GM23338 (cell line): Measurements from ENCODE around the gene RRM1. TPM values are rescaled to one million over a fixed set of nuclear protein-coding genes. Genes with fewer than 3 reads are reported as not detected.

Experiments used
- ATAC-seq: fragments of 200-7000 bp; cut with Tn5 transposase; 3 replicates; pipeline ENCODE4 v1.9.1; 2020
- DNase-seq: peaks from one replicate; pipeline ENCODE4 v3.0.0-alpha.2; 2015; ENCODE audit warnings: low spot score
- H2AFZ ChIP-seq: fragments of 200-600 bp; sonication (generic); 2 replicates; pipeline ENCODE4 v1.8.0; 2016; ENCODE audit warnings: antibody characterized with exemption, mild to moderate bottlenecking, moderate library complexity
- H3F3A ChIP-seq: fragments of 200-600 bp; sonication (generic); replicated peaks from 2 replicates; pipeline ENCODE4 v1.8.0; 2017; ENCODE audit warnings: antibody characterized with exemption, mixed run types, low read depth
- H3K27ac ChIP-seq: fragments of 200-600 bp; sonication (generic); 2 replicates; pipeline ENCODE4 v1.6.1; 2016; ENCODE audit warnings: low read depth
- H3K27me3 ChIP-seq: fragments of 200-600 bp; sonication (generic); 2 replicates; pipeline ENCODE4 v1.8.0; 2016; ENCODE audit warnings: mild to moderate bottlenecking, mixed run types, moderate library complexity; ENCODE audit not compliant: insufficient read depth
- H3K36me3 ChIP-seq: fragments of 200-600 bp; sonication (generic); 2 replicates; pipeline ENCODE4 v1.8.0; 2016; ENCODE audit warnings: mild to moderate bottlenecking; ENCODE audit not compliant: insufficient read depth
- H3K4me1 ChIP-seq: fragments of 200-600 bp; sonication (generic); 2 replicates; pipeline ENCODE4 v1.8.0; 2016; ENCODE audit warnings: mild to moderate bottlenecking, moderate library complexity; ENCODE audit not compliant: insufficient read depth
- H3K4me2 ChIP-seq: fragments of 200-600 bp; sonication (generic); 2 replicates; pipeline ENCODE4 v1.7.1; 2017; ENCODE audit warnings: mixed run types
- H3K4me3 ChIP-seq: fragments of 200-600 bp; sonication (generic); 2 replicates; pipeline ENCODE4 v1.6.1; 2016; ENCODE audit warnings: mixed run types
- H3K79me2 ChIP-seq: fragments of 200-600 bp; sonication (generic); replicated peaks from 2 replicates; pipeline ENCODE4 v1.8.0; 2017; ENCODE audit warnings: mild to moderate bottlenecking; ENCODE audit not compliant: insufficient read depth
- H3K9me2 ChIP-seq: fragments of 200-600 bp; sonication (generic); 2 replicates; pipeline ENCODE4 v1.8.0; 2017; ENCODE audit not compliant: insufficient read depth
- H4K20me1 ChIP-seq: fragments of 200-600 bp; sonication (generic); replicated peaks from 2 replicates; pipeline ENCODE4 v1.8.0; 2017; ENCODE audit warnings: mild to moderate bottlenecking; ENCODE audit not compliant: insufficient read depth
- H3K27ac Mint-ChIP-seq: 2 replicates; pipeline ENCODE4 v1.8.0; 2020; ENCODE audit warnings: inconsistent platforms, mild to moderate bottlenecking, moderate library complexity, mixed read lengths
- H3K27me3 Mint-ChIP-seq: 3 replicates; pipeline ENCODE4 v1.8.0; 2022; ENCODE audit warnings: low read depth, mild to moderate bottlenecking, moderate library complexity, mixed read lengths, inconsistent platforms; ENCODE audit not compliant: insufficient read depth, poor library complexity
- H3K36me3 Mint-ChIP-seq: 3 replicates; pipeline ENCODE4 v1.8.0; 2021; ENCODE audit warnings: low read depth, mild to moderate bottlenecking, inconsistent platforms, moderate library complexity, mixed read lengths
- H3K4me1 Mint-ChIP-seq: 3 replicates; pipeline ENCODE4 v1.8.0; 2020; ENCODE audit warnings: mild to moderate bottlenecking, inconsistent platforms, mixed read lengths
- H3K4me3 Mint-ChIP-seq: 3 replicates; pipeline ENCODE4 v1.8.0; 2021; ENCODE audit warnings: moderate library complexity, mild to moderate bottlenecking, inconsistent platforms, mixed read lengths
- H3K9me3 Mint-ChIP-seq: 3 replicates; pipeline ENCODE4 v1.8.0; 2020; ENCODE audit warnings: moderate library complexity, mild to moderate bottlenecking, inconsistent platforms, mixed read lengths
- CREB1 ChIP-seq: fragments of 250-450 bp; sonication (Bioruptor Pico); IDR thresholded peaks from 2 replicates; pipeline ENCODE4 v1.5.0; 2020; ENCODE audit warnings: low read depth, mild to moderate bottlenecking, moderate library complexity
- EZH2 ChIP-seq: fragments of 200-600 bp; sonication (generic); IDR thresholded peaks from one replicate; pipeline ENCODE4 v1.8.0; 2017; ENCODE audit warnings: antibody characterized with exemption, mild to moderate bottlenecking, low read depth; ENCODE audit not compliant: unreplicated experiment
- EZH2phosphoT487 ChIP-seq: fragments of 200-600 bp; sonication (generic); IDR thresholded peaks from one replicate; pipeline ENCODE4 v1.8.1; 2018; ENCODE audit warnings: antibody characterized with exemption; ENCODE audit not compliant: unreplicated experiment
- NANOG ChIP-seq: IDR thresholded peaks from 2 replicates; pipeline ENCODE4 v1.6.1; 2016; ENCODE audit warnings: antibody characterized with exemption, borderline replicate concordance
- POLR2AphosphoS5 ChIP-seq: IDR thresholded peaks from 2 replicates; pipeline ENCODE4 v1.6.1; 2016; ENCODE audit warnings: antibody characterized with exemption, low read depth
- ZNF114 ChIP-seq: fragments of 250-450 bp; sonication (Bioruptor Pico); IDR thresholded peaks from 2 replicates; pipeline ENCODE4 v1.5.0; 2020; ENCODE audit warnings: mild to moderate bottlenecking, moderate library complexity
- ZNF331 ChIP-seq: fragments of 250-450 bp; sonication (Bioruptor Pico); IDR thresholded peaks from 2 replicates; pipeline ENCODE4 v1.5.0; 2020; ENCODE audit warnings: low read depth, mild to moderate bottlenecking, moderate library complexity
- ZNF462 ChIP-seq: fragments of 250-450 bp; sonication (Bioruptor Pico); IDR thresholded peaks from 2 replicates; pipeline ENCODE4 v1.5.0; 2020; ENCODE audit warnings: mild to moderate bottlenecking, moderate library complexity
- polyA plus RNA-seq: library from polyadenylated mRNA; unstranded; fragments of >200 nt; fragmentation: Nextera tagmentation; extraction: Ambion mirVana; gene quantifications from 2 replicates; pipeline ENCODE4 v1.2.1, GENCODE V29; 2016
- total RNA-seq: library from RNA; depleted of rRNA; stranded (reverse); fragments of >200 nt; shearing (Covaris generic); gene quantifications from 2 replicates; pipeline ENCODE4 v1.2.3, GENCODE V29; 2014

Gene RRM1
- total and polyA plus RNA-seq, 2 experiments from 2014 or later: 47.3 to 96.8 TPM

GRCh38 chr11:4167292-4167691 lies 72.7 kb downstream of the RRM1 start (continued):
- TF ChIP-seq ZNF462 (no peak), NANOG (no peak), CREB1 (CRISPR knock-in tag) (no peak), ZNF331 (CRISPR knock-in tag) (no peak), POLR2AphosphoS5 (no peak), ZNF114 (no peak), EZH2 (no peak), EZH2phosphoT487 (no peak)

- H3K4me3 ChIP-seq: no peak overlapping the region
- H3K36me3 Mint-ChIP-seq: no peaks in the 10 kb centered on the region; the same call in 2 of the 3 replicates
- H4K20me1 ChIP-seq: no peaks in the 10 kb centered on the region
- no peaks in the 10 kb centered on the region for H3K79me2 ChIP-seq
- no peak overlapping the region for H3K27ac Mint-ChIP-seq
- H3K27ac ChIP-seq: no peak overlapping the region
- H3K9me3 Mint-ChIP-seq: peaks cover 13% of the 10 kb centered on the region
- no peaks in the 10 kb centered on the region for H3K27me3 ChIP-seq
- H3K4me1 ChIP-seq: no peaks in the 10 kb centered on the region
- no peak overlapping the region for H2AFZ ChIP-seq
- H3K9me2 ChIP-seq: peaks cover 15% of the 10 kb centered on the region; the same call in 1 of the 2 replicates
- ATAC-seq (no peak), DNase-seq (no peak)
- no peak overlapping the region for H3K4me3 Mint-ChIP-seq
- H3K36me3 ChIP-seq: no peaks in the 10 kb centered on the region
- H3K4me1 Mint-ChIP-seq: no peaks in the 10 kb centered on the region
- no peaks in the 10 kb centered on the region for H3F3A ChIP-seq
- peaks cover 10% of the 10 kb centered on the region for H3K27me3 Mint-ChIP-seq
- H3K4me2 ChIP-seq: no peak overlapping the region
- no peak for TF ChIP-seq ZNF462
Measured at GRCh38 chr11:4167758-4168157, 73.2 kb downstream of the RRM1 start.
